Pancreas (tissue), 10 donors: ENCODE results near the gene TMEM255B. TPM values are rescaled to one million over a fixed set of nuclear protein-coding genes. Genes with fewer than 3 reads are reported as not detected.
"Not testable (repeated sequence)": the region's sequence is repeated elsewhere in the genome, so short reads cannot be mapped to it uniquely, and the experiment has no call there.

Source experiments
- ATAC-seq, 4 donors: fragments of 200-7000 bp; cut with Tn5 transposase; one replicate each; pipeline versions ENCODE4 v1.8.0 to v1.9.1; 2020; ENCODE audit warnings: mild to moderate bottlenecking in 4 of 4, moderate library complexity in 4 of 4
- DNase-seq, 6 donors: peaks; one replicate each; pipeline ENCODE4 v3.0.0-alpha.2; 2020
- FAIRE-seq: peaks from 2 replicates; lab custom pipeline; 2012; peaks lifted over from hg19 to GRCh38; lab: Jason Lieb, UNC
- H3K27ac ChIP-seq, 4 donors: fragments of 200-600 bp; sonication (generic); 1 replicate in 3 of 4; 2 replicates in 1 of 4; pipeline versions ENCODE4 v1.5.0 to v1.8.0; 2020
- H3K27me3 ChIP-seq, 4 donors: fragments of 200-600 bp; one replicate each; pipeline ENCODE4 v1.8.0; 2021
- H3K36me3 ChIP-seq, 3 donors: fragments of 200-600 bp; sonication (generic) in 1 of 3; one replicate each; pipeline versions ENCODE4 v1.5.0 to v1.8.0; 2020 to 2021
- H3K4me1 ChIP-seq, 3 donors: fragments of 200-600 bp; one replicate each; pipeline ENCODE4 v1.8.0; 2021
- H3K4me3 ChIP-seq, 4 donors: fragments of 200-600 bp; sonication (generic) in 2 of 4; one replicate each; pipeline versions ENCODE4 v1.5.0 to v1.8.0; 2020 to 2021
- H3K9me3 ChIP-seq, 4 donors: fragments of 200-600 bp; one replicate each; pipeline ENCODE4 v1.8.0; 2021
- WGBS, 2 donors: extraction: QIAGEN DNeasy Blood & Tissue Kit; methylation state at CpG; one replicate each; pipeline ENCODE4 v1.1.7; 2013; 5-methylcytosine and 5-hydroxymethylcytosine counted together
- intact Hi-C, 3 donors: fragments of 100-400 bp; cut with DNase I; formaldehyde crosslinking; loops; one replicate each; pipeline versions ENCODE4 v1.11.1 to v1.14.2; 2022
- polyA plus RNA-seq, 2 donors: library from polyadenylated mRNA; stranded (reverse); fragments of 200-250 nt; gene quantifications; one replicate each; pipeline ENCODE4 v1.2.3, GENCODE V29; 2013
- total RNA-seq, 6 donors: library from RNA; stranded (reverse); fragmentation: NEBNext Ultra II Directional in 4 of 6; extraction: Animal tissue kit (Norgen Biotek cat#: 25700) in 4 of 6; gene quantifications; one replicate each; pipeline versions ENCODE4 v1.2.1 to v1.2.4, GENCODE V29; 2021 to 2023
- TF ChIP-seq, protein P1 (sequence below), 4 donors: fragments of 200-600 bp; sonication (generic) in 3 of 4; IDR thresholded peaks; one replicate each; pipeline versions ENCODE4 v1.5.0 to v1.8.0; 2021; ENCODE audit warnings: antibody characterized with exemption in 4 of 4
- donor health status: healthy with polysubstance abuse.
- donor health status: DM: no; HTN: no; CAD: no; lungs with moderate emphysema.
- donor health status: DM: no; HTN: no; CAD: no.
- donor health status: control.
- donor health status: control.
- donor health status: Bipolar disorder and iron deficiency.
- donor health status: DM: yes; HTN: yes; CAD: no.
- donor health status: DM: no; HTN: no; CAD: no.
- donor health status: DM: no; HTN: no; CAD: no.
- donor health status: DM: yes; HTN: yes; CAD: no.

TMEM255B gene
- total and polyA plus RNA-seq, 8 donors: 1.8 to 17.9 (median 4.4) TPM

- intact Hi-C loops: no loop called here
- H3K27me3 ChIP-seq: no peaks in the 10 kb centered on the region
- WGBS, 2 donors: 52 to 64% methylated on average over 12 of the region's 12 CpGs
- H3K9me3 ChIP-seq: no peaks in the 10 kb centered on the region
- no peak overlapping the region for H3K4me3 ChIP-seq
- ATAC-seq (no peak), DNase-seq (peak in 1 of 6 donors; percentile 24), FAIRE-seq (no peak)
- no peak overlapping the region for H3K27ac ChIP-seq
- TF ChIP-seq, protein P1, sequence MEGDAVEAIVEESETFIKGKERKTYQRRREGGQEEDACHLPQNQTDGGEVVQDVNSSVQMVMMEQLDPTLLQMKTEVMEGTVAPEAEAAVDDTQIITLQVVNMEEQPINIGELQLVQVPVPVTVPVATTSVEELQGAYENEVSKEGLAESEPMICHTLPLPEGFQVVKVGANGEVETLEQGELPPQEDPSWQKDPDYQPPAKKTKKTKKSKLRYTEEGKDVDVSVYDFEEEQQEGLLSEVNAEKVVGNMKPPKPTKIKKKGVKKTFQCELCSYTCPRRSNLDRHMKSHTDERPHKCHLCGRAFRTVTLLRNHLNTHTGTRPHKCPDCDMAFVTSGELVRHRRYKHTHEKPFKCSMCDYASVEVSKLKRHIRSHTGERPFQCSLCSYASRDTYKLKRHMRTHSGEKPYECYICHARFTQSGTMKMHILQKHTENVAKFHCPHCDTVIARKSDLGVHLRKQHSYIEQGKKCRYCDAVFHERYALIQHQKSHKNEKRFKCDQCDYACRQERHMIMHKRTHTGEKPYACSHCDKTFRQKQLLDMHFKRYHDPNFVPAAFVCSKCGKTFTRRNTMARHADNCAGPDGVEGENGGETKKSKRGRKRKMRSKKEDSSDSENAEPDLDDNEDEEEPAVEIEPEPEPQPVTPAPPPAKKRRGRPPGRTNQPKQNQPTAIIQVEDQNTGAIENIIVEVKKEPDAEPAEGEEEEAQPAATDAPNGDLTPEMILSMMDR (IDR thresholded peaks at IDR 0.05): no peak
- H3K4me1 ChIP-seq: no peaks in the 10 kb centered on the region
- H3K36me3 ChIP-seq: no peaks in the 10 kb centered on the region
These were observed 28.7 kb downstream of the TMEM255B start for GRCh38 chr13:113787694-113788093.

DNA sequence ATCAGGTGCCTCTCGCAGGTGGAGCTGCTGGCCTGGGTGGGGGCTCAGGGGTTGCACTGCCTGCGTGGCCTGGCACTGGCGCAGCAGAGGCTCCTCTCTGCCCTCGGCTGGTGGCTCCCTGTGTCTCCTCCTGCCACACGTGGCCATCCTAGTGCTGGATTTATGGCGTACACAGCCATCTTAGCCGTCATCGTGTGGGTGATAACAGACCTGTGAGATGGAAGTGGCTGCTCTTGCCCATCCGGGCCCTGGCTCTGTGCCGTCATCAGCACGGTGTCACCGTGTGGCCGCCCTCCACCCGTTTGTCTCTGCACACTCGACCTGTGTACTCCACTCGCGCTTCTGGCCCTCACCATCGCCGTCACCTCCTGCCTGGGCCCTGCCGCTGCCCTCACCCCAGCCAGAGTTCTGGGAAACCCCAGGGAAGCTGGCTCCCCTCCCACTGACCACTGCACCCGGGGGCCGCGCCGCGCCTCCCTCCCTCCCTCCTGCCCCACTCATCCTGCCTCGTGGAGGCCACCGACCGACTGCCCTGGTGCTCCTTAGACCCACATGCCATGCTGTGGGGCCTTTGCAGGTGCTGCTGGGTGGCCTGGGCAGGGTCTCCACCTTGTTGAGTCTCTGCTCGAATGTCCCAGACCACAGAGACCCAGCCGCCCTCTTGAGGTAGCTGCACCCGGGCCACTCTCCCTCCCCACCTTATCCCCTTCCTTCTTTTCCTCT, 29.5 kb downstream of the TMEM255B start:
- 71 to 77% methylated on average over 28 to 31 of the region's 31 CpGs for WGBS, 2 donors
- intact Hi-C loops: no loop called here
- no peaks in the 10 kb centered on the region for H3K27me3 ChIP-seq
- H3K4me3 ChIP-seq: no peak overlapping the region
- H3K27ac ChIP-seq: no peak overlapping the region
- DNase-seq (peak in 1 of 6 donors; percentile 62), ATAC-seq (no peak), FAIRE-seq (no peak)
- H3K4me1 ChIP-seq: no peaks in the 10 kb centered on the region
- no peaks in the 10 kb centered on the region for H3K9me3 ChIP-seq
- no peaks in the 10 kb centered on the region for H3K36me3 ChIP-seq
- TF ChIP-seq, protein P1 (IDR thresholded peaks at IDR 0.05): no peak

GRCh38 chr13:113789167-113789566, 30.1 kb downstream of the TMEM255B start:
- intact Hi-C loops: no loop called here
- Histone ChIP-seq H3K27ac (no peak overlapping the region), H3K27me3 (no peaks in the 10 kb centered on the region), H3K9me3 (no peaks in the 10 kb centered on the region), H3K4me3 (no peak overlapping the region), H3K4me1 (no peaks in the 10 kb centered on the region), H3K36me3 (no peaks in the 10 kb centered on the region)
- DNase-seq (no peak), ATAC-seq (no peak), FAIRE-seq (no peak)
- TF ChIP-seq, protein P1 (IDR thresholded peaks at IDR 0.05): no peak
- 60 to 70% methylated on average over 6 of the region's 6 CpGs for WGBS, 2 donors

- H3K4me1 ChIP-seq, intact Hi-C loops, H3K9me3 ChIP-seq, FAIRE-seq, H3K4me3 ChIP-seq, H3K36me3 ChIP-seq, ATAC-seq, H3K27ac ChIP-seq, H3K27me3 ChIP-seq: not testable (repeated sequence)
- DNase-seq: peak in 1 of 6 donors; percentile 13
- 70 to 72% methylated on average over 6 to 13 of the region's 13 CpGs for WGBS, 2 donors
These were observed 30.9 kb downstream of the TMEM255B start for GRCh38 chr13:113789931-113790330.

DNA sequence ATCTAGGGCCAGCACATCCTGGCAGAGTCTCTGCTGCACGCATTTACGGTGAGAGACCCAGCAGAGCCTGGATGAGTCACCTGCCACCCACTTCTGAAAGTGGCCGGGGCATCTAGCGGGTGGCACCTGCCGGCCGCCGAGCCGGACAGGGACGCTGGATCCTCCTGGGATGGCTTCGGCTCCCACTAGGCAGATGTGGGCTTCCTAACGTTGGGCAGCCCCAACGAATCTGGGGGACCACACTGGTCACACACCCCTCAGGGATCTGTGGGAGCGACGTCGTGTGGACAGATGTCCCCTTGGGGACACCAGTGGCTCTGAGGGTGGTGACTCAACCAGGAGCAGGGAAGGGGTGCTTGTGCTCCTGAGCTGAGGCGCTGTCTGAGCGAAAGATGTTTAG, 32.2 kb downstream of the TMEM255B start:
- DNase-seq (peak in 1 of 6 donors; percentile 26), ATAC-seq (no peak), FAIRE-seq (no peak)
- H3K27me3 ChIP-seq: no peaks in the 10 kb centered on the region
- no peaks in the 10 kb centered on the region for H3K36me3 ChIP-seq
- TF ChIP-seq, protein P1 (IDR thresholded peaks at IDR 0.05): no peak
- no peaks in the 10 kb centered on the region for H3K9me3 ChIP-seq
- intact Hi-C loops: no loop called here
- H3K4me3 ChIP-seq: no peak overlapping the region
- H3K4me1 ChIP-seq: no peaks in the 10 kb centered on the region
- H3K27ac ChIP-seq: no peak overlapping the region
- 67% methylated on average over 17 of the region's 17 CpGs for WGBS, 2 donors
